ENCODE results near the gene IQSEC1. TPM values are rescaled to one million over a fixed set of nuclear protein-coding genes. Genes with fewer than 3 reads are reported as not detected.

Gene IQSEC1
- polyA plus RNA-seq, 1 donor: 40.0 TPM

DNA sequence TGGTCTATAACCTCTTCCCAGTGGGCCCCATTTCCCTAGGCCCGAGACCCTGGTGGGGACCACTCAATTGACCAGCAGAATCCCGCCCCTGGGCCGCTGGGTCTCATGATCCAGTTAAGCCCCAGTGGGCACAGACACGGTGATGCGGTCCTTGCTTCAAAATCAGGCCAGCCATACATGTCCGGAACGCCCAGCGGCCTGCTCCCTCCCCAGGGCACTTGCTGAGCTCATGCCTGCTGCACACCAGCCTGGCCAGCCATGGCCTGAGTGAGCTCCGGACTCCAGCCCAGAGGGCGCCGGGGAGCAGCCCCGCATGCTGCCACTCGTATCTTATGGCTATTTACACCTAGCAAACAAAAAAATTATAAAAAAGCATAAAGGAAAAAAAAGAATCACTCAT is 34.4 kb upstream of the IQSEC1 start:
- no peak for DNase-seq (ENCODE audit: low read depth)

DNA sequence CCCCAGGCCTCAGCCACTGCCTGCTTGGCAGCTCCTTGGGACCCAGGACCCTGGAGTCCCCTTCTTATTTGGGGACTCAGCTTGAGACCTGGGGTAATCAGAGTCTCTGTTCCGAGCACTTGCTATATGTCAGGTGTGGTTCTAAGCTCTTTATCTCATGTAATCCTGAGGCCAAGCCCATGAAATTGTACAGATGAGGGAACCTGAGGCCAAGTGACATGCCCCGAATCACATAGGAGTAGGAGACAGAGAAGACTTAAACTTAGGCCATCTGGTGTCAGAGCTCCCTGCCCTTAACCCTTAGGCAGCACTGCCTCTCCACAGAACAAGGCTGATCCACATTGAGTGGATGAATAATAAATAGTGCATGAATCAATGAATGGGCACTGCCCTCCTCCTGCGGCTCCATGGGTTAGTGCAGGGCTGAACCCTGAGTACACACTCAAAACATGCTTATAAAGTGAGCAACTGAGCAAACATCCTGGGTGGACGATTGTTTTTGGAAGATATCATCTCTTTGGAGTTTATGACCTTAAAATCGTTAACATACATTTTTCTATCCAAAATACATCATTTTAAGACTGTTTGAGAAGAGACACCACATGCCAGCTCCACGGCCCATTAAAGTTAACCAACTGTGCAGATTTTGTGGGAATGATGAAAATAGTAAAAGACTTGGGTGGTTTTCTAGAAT is 33.2 kb upstream of the IQSEC1 start:
- no peak for DNase-seq (ENCODE audit: low read depth)

DNA sequence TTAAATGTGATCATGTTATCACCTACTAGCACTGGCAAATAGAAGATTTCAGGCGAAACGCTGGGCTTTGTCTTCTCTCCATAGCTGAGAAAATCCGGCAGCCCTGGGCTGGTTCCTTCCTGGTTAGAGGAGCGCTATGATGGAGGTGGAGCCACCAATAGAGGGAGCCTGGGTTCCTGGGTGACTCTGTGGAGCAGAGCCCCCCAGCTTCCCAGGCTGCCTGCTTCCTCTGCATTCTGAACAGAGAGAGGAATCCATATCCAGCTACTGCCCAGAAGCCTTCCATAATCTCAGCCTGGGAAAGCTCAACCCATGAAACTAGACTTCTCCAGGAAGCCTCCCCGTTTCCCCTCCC is 32.6 kb upstream of the IQSEC1 start:
- no peak for DNase-seq (ENCODE audit: low read depth)

DNA sequence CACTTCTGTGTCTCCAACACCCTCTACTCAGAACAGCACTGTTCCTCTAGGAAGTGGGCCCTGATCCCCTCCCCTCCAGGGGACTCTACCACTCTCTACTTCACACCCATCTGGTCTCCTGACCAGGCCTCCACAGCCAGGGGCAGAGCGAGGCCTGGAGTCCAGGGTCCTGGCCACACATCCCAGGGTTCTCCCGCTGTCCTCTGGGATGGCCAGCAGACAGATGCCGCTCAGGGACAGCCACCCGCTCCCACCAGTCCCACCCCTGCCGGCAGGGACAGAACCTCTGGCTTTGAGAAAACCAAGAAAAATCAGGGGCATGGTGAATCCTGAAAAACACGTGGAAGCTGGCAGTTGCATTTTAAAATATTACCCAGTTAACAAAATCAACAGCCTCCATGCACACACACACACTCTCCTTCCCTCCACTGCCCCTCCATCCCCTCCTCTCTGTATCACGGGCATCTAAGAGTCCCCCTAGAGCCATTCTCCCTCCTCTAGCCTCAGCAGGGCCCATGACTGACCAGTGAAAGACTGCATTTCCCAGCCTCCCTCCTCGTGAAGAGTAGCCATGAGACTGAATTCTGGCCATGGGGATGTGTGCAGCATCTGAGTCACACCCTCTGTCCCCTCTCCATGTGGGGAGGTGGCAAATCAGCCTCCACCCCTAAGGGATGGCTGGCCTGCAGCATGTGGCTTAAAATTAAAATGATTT is 32.1 kb upstream of the IQSEC1 start:
- no peak for DNase-seq (ENCODE audit: low read depth)

DNA sequence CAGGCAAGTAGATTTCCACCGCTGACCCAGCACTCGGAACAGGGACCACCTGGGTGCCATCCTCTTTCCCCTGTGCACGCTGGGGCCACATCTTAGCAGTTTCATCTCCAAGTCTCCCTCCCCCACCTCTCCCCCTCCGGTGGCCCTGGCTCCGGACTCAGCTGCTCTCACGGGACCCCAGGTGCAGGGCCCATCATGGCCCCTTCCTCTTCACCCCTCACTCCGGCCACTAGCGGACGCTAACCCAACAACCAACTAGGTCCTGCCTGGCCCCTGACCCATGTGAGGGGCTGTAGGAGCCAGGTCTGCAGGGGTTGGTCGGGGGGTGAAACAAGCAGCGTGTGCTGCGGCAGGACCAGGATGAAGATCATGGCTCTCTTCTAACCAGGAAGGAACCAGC is 31.3 kb upstream of the IQSEC1 start:
- DNase-seq (ENCODE audit: low read depth): no peak

DNA sequence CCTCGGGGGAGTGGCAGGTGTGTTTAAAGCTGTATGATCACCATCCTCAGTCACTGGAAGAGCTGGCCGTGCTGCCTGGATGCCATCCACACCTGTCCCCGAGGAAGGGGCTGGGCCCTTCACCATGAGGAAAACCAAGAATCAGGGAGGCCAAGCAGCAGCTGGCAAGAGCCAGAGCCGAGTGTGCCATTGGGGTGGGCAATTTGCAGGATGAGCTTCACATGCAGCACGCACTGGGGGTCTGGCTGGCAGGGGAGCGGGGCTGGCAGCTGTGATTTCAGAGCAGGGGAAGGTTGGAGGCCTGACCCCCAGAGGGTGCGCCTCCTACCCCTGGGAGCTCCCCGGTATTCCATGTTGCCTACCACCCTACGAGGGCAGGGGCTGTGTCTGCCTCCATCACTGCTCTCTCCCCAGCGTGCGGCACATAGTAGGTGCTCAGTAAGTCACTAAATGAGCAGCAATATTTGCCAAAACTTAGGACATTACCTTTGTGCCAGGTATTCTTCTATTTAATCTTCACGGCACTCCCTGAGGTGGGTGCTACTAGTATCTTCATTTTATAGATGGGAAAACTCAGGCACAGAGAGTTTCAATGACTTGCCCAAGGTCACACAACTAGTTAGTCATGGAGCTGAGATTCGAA is 30.3 kb upstream of the IQSEC1 start:
- DNase-seq (ENCODE audit: low read depth): no peak

DNA sequence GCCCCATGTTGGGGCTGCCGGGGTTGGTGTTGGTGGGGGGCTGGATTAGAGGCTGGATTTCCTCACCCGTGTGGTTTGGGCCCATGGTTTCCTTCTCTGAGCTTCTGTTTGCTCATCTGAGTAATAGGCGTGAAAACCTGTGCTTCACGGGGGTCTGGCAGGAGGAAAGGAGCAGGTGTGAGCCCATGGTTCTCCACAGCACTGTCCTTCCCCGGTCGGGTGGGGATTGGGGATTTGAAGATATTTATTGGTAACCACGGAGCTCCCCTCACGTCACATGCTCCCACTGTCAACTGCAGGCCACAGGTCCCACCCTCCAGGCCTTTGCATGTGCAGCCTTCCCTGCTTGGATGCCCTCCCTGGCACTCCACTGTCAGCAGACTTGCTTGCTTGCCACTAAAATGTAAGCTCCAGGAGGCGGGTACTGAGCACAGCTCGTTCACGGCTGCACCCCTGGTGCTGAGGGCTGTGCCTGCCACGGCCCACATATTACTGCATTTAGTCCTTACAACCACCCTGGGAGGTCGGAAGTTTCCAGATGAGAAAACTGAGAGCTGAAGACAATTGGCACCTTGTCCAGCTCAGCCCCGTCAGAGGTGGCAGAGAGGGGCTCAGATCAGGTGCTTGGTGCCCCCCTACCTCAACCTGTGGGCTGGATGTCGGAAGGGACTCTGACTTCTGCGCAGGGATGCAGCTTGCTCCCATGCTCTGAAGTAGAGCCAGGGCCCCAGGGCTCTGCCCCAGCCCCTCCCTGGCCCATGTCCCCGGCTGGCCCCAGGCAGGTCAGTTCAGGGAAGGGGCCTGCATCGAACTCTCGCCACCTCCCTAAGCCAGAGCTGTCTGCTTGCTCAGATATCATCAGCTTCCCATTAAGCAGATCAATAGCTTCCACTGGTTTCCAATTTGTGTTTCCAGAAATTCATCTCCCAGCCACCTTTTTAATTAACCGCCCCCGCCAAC is 29.4 kb upstream of the IQSEC1 start:
- no peak for DNase-seq (ENCODE audit: low read depth)

DNA sequence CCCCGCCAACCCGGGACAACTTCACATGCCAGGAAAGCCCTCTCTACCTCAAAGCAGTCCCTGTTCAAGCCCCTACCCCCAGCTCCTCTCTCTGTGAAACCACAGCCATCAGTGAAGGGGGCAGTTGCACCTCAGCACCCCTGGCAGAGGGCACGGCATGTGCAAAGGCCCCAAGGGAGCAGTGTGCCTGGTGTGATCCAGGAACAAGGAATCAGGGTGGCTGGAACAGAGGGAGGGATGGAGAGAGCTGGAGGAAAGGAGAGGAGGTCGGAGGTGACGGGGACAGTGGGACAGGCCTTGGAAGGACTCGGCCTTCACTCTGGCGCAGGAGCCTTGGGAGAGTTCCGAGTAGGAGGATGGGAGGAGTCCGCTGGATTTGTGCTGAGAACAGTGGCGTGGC is 26.5 kb upstream of the IQSEC1 start:
- no peak for DNase-seq (ENCODE audit: low read depth)

DNA sequence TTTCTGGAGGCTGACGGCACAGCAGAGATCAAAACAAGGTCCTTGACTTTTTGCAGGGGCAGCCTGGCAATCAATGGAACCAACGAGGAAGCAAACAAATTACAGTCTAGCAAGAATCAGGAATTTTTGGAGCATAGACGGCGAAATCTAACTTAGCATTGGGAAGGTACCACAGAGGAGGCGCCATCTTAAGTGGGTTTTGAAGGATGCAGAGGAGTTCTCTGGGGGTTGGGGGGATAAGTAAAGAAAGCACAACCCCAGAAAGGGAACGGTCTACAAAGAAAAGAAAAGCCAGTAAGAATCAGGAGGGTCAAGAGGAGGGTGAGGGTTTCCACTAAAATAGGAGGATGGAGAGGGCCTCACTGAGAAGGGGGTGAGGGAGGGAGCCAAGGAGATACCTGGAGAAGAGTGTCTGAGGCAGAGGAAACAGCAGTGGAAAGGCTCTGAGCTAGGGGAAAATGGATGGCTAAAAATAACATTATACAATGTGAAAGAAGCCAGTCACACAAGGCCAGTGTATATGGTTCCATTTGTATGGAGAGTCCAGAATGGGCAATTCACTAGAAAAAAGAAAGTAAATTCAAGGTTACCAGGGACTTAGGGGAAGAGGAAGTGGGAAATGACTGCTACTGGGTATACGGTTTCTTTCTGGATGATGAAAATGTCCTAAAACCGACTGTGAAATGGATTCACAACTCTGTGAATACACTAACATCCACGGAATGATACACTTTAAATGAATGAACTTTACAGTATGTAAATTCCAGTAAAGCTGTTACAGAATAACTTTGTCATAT is 25.2 kb upstream of the IQSEC1 start:
- no peak for DNase-seq (ENCODE audit: low read depth)

DNA sequence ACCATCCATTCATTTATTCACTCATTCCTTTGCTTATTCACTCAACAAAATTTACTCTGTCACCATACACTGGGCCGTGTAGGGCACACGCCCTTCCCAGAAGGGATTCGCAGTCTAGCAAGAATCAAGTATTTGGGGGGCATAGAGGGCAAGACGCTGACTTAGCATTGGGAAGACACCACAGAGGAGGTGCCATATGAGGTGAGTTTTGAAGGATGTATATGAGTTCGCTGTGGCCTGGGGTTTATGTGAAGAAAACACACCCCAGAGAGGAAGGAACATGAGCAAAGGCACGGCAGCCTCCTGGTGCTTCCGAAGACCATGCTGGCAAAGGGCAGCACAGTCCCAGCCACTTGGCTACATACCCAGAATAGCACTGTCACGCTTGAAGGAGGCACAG is 23.1 kb upstream of the IQSEC1 start:
- no peak for DNase-seq (ENCODE audit: low read depth)

DNA sequence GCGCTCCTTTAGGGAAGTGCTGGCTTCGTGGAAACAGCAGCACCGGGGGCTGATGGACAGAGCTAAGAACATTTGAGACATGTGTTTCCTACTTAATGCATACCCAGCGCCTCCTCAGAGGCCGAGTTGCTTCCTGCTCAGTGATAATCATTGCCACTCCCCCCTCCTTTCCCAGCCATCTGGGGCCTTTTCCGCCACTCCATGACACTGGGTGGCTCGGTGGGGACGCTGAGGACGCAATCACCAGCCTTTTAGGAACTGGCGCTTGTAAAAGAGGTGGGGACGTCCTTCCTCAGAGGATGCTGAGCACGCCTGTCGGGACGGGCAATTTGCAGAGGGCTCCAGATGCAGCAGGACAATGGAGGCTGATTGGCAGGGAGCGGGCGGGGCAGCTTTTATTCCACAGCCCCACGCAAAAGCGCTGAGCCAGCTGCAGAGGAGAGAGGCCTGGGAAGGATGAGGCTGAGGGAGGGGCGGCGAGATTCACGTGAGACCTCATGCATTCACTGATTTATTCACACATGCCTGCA is 22.2 kb upstream of the IQSEC1 start:
- no peak for DNase-seq (ENCODE audit: low read depth)

DNA sequence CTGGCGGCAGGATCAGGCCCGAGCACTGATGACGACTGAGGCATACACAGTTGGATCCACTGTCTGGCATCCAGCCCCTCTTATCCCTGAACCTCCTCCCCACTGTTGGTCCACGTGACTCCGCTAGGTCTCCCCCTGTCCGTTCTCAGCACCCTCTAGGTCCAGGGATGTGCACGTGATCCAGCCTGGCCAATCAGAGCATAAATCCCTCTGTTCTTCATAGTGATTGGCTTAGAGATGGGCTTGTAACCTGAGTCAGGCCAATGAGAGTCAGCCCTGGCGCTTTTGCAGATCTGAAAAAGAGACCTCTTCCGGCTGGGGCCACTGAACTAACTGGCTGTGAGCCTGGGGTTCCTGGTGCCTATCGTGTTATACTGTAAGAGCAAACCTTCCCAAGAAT is 20.5 kb upstream of the IQSEC1 start:
- no peak for DNase-seq (ENCODE audit: low read depth)

DNA sequence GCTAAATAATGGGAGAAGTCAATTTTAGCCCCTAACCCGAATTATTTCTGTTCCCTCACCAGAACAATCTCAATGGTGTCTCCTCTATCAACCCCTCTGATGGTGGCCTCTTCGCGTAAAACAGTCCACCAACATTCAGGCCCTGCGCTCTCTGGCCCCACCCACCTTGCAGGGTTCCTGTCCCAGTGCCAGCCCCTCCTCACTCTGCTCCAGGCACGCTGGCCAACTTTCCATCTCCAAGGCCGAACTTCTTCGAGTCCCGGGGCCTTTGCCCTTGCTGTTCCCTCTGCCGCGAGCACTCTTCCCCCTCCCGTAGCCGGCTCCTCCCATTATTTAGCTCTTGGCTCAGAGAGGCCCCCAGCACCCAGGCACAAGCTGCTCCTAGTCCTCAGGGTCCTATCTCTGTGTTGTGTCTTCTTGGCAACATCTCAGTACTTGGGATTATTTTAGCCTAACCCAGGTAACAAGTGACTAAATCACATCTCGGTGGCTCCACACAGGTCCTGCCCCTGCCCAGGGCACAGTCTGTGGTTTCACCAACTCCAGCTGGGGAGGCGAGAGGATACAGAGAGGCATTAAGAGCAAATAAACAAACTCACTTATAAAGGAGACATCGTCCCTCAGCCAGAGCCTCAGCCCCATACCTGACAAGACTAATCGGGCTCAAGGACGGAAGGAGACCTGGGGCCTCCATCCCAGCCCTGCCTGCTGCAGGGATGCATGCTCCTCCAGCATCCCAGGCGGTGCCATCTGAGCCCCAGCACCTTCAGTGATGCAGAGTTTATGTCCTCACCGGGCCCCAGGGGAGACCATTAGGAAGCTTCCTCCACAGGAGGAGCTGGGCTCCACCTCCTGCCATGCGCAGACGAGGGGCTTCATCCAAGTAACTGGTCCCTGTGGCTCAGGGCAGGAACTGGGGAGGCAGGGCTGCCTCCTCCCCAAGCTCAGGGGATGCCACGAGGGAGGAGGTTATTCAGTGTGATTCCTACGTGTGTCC is 19.7 kb upstream of the IQSEC1 start:
- no peak for DNase-seq (ENCODE audit: low read depth)

DNA sequence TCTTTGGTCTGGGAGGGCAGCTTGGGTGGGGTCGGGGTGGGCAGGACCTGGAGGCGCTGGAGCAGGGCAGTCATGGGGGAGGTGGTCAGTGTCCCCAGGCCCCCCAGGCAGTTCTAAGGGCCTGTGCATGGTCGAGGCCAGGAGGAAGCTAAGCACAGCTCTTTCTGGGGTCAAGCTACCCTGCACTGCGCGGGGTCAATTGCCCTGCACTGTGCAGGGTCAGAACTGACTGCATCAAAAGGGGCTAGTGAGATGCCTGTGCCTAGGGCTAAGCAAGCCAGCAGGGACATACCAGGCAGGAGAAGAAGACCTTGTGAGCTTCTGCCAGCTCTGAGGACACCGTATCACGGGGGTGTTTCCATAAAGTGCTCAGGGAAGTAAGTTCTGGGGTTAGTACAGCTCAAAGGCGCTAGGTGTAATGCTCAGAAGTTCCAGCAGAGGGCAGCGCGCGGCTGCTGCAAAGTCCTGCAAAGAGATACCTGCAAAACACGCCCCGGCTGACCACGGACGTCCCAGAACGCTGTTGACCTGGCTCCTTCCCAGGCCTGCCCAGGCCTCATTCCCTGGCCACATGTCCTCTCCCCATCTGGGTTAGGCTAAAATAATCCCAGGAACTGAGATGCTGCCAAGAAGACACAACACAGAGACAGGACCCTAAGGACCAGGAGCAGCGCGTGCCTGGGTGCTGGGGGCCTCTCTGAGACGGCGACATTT is 18.8 kb upstream of the IQSEC1 start:
- DNase-seq (ENCODE audit: low read depth): peak; percentile 36

DNA sequence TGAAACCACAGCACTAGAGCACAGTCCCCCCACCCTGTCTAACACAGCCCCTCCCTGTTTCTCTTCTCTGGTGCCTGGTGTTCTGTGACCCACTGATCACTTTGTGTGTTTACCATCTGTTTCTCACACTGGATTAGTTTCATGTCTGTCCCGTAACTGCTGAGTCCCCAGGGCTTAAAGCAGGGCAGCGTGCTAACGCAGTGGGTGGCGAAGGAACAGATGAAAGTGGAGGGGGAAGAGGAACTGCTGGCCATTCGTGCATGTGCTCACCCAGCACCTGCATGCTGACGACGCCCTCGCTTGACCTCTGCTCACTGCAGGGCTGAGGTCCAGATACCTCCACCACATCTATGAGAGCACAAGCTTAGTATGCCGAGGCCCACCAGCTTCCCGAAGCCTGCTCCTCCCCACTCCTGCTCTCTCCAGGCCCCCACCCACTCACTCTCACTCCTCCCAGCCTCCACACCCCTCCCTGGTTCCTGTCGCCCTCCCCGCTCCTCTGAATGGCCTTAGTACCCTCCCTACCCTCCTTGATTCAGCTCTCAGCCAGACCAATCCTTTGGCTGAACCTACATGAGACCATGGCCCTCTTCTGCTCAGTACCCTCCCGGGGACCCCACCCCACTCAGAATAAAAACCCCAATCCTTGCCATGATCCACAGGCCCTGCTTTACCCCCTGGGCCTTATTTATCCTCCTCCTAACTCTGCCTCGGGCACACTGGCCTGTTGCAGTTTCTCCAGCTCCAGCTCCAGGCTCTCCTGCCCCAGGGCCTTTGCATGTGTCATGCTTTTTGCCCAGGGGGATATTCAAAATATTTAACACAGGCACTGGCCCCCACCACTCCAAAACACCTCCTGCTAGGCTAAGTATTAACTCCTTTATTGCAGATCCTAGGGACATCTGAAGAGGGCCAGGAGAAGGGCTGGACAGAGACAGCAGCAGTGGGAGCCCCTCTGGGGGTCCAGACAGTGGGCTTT is 15.1 kb upstream of the IQSEC1 start:
- no peak for DNase-seq (ENCODE audit: low read depth)

DNA sequence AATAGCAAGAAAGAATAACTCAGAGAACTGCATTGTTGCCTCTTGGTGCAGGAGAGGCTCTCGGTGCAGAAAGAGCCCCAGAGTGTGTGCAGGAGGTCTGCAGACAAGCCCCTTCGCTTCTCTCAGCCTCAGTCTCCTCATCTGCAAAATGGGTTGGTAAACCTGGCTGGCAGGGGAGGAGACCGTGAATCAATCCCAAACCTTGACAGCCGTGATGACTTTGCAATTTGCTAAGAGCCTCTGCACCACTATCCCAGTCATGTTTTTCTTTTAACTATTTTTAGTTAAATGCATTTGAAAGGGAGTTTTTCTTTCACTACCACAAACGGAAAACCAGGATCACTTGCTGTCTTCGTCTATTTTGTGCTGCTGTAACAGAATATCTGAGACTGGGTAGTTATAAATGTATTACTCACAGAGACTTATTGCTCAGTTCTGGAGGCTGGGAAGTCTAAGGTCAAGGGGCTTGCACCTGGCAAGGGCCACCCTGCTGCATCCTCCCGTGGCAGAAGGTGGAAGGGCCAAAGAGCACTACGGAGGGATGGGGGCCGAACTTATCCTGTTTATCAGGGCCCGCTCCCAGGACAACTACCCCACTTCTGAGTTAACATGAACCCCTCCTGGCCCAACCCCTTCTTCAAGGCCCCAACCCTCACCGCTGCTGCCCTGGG is 14.2 kb upstream of the IQSEC1 start:
- DNase-seq (ENCODE audit: low read depth): no peak

DNA sequence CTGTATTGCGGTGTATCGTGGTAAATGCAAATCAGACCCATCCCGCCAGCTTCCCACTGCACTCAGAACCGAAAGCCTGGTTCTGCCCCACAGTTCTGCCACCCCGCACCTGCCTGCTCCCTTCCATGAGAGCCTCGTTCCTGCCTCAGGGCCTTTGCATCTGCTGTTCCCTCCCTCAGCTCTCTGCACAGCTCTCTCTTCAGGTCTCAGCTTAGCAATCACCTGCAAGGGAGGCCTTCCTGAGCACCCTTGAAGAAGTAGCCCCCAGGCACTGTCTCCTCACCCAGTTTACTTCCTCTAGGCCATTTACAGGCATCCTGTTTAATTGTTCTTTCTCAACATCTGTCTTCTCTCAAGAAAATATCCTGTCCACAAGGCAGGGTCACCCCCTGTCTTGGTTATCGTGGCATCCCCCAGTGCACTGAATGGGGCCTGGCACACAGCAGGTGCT is 13.3 kb upstream of the IQSEC1 start:
- no peak for DNase-seq (ENCODE audit: low read depth)

All from forelimb muscle (tissue), 1 donor.